GM12801 (cell line): Measurements from ENCODE around the gene PSMD13.

Source experiments
- CTCF ChIP-seq: IDR thresholded peaks from one replicate; pipeline ENCODE4 v1.5.1; 2011; ENCODE audit warnings: control low read depth; ENCODE audit not compliant: insufficient read length; ENCODE audit errors: extremely low read depth

The PSMD13 gene

GRCh38 chr11:223026-223789, 13.6 kb upstream of the PSMD13 start:
- TF ChIP-seq CTCF, result no peak

- no peak for TF ChIP-seq CTCF
Observed at GRCh38 chr11:223884-224283, 12.9 kb upstream of the PSMD13 start.

- no peak for TF ChIP-seq CTCF
Observed at GRCh38 chr11:224424-224823, 12.4 kb upstream of the PSMD13 start.

GRCh38 chr11:225734-226453, 10.9 kb upstream of the PSMD13 start:
- no peak for TF ChIP-seq CTCF

- TF ChIP-seq CTCF, result no peak
Observed at GRCh38 chr11:227824-228379, 8.9 kb upstream of the PSMD13 start.

- TF ChIP-seq CTCF, result no peak
Observed at GRCh38 chr11:230431-230830, 6.3 kb upstream of the PSMD13 start.

- TF ChIP-seq CTCF, result no peak
Observed at GRCh38 chr11:232783-233565, 3.8 kb upstream of the PSMD13 start.
